NCI-H2227 (cell line): ENCODE data around the gene EIF3M.

Experiments
- DNase-seq: peaks from one replicate; lab custom pipeline; 2025; ENCODE audit not compliant: unreplicated experiment; lab: John Stamatoyannopoulos, UW

The EIF3M gene

DNA sequence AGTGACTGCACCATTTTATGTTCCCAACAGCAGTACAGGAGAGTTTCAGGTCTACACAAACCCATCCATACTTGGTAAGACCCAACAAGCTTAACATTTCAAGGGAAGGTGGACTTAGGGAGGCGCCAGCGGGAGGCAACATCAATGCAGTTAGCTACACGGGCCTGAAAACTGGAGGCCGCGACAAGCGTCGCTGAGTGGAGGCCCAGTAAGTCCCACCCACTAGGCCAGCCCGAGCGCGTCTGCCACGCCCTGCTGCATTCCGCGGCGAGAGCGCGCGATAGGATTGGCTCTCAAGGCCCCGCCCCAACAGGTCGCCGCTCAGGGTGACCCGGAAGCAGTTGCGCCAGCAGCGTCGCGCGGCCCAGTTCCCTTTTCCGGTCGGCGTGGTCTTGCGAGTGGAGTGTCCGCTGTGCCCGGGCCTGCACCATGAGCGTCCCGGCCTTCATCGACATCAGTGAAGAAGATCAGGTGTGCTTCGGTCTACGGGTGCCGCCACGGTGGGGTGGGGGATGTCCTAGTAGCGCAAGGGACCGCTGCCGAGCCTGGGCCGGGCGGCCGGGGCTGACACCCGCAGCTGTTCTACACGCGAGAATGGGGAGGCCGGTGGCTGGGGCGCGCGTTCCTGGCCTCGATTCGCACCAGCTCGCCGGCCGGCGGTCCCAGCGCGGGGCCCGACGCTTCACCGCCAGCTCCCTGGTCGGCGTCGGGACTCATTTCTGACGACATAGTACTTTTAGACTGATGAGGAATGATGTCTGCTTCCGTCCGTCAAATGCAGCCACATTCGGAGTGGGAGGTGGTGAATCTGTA, at the start of gene EIF3M:
EIF3M (plus strand) TSS at position 373 of the 813 bp plus-strand sequence; CDS start at position 430, 57 bp downstream.
- DNase-seq, result peak; percentile 97

DNA sequence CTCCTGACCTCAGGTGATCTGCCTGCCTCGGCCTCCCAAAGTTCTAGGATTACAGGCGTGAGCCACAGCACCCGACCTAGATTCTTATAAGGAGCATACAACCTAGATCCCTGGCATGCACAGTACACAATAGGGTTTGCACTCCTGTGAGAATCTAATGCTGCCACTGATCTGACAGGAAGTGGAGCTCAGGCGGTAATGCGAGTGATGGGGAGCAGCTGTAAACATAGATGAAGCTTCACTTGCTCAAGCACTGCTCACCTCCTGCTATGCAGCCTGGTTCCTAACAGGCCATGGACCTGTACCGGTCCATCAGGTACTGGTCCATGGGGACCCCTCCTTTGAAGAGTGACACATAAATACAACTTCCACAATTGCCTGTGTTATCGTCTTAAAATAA, 44.8 kb upstream of the EIF3M start:
- DNase-seq, result no peak

DNA sequence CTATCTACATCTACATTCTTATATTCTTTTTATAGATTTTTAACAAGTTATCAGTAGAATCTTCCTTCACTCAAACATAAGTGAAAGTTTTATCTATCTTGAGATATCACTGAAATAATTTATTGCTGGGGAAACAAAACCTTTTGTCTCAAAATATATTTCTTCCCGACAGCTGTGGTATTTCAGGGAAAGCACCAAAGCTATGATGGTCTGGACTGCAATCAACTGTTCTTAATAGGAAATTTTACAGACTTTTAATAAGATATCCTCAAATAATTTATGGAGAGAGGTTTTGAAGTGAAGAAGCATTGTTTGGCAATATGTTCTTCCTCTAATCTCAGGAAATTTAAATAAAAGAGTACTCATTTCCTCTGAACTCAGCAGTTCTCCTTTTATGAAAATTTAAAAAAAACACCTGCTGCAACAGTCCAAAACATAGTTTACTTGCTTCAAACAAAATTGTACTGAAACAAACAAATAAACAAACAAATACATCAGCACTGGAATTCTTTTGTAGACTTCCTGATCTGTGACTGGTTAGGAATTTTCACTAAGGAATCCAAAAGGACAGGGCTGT, 33.9 kb upstream of the EIF3M start:
- DNase-seq, result no peak

DNA sequence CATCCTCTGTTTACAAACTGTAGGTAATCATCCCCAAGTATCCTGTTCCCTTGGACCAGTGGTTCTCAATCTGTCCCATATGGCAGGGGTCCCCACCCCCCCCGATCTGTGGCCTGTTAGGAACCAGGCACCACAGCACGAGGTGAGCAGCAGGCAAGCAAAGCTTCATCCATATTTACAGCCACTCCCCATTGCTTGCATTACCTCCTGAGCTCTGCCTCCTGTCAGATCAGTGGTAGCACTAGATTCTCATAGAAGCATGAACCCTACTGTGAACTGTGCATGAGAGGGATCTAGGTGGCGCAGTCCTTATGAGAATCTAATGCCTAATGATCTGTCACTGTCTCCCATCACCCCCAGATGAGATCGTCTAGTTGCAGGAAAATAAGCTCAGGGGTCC, 33.4 kb upstream of the EIF3M start:
- DNase-seq, result no peak

DNA sequence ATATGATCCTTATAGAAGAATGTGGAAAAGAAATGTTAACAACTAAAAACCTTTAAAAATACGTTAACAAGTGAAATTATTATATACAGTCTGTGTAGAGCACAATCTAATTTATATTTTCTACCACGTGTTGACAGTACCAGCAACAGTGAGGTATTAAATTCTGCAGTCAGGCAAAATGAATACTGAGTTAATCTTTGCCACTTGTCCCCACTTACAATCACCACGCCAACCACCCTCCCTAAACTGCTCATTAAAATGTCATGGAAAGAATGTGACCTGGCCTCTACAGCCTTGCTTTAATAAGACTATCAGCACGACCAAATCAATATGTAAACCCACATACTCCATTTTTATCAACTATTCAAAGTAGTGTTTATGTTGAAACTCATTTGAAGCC, 28.5 kb upstream of the EIF3M start:
- DNase-seq, result no peak

DNA sequence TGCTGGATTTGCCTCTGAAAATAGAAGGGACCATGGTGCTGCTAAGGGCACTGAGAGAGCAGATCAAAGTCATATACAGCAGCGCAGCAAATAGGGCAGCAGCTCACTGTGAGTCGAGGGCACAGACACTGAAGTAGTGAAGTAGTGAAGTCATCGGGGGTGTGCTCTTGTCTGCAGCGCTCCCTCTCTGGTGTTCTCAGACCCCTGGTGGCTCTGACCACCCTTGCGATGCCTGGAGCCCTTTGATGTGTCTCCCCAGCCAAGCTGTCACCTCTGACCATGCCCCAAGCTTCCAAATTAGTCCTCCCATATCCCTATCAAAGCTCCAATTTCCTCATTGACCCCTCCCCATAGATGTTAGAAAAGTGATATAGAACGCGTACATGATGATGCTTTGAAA, 27.7 kb upstream of the EIF3M start:
- no peak for DNase-seq

DNA sequence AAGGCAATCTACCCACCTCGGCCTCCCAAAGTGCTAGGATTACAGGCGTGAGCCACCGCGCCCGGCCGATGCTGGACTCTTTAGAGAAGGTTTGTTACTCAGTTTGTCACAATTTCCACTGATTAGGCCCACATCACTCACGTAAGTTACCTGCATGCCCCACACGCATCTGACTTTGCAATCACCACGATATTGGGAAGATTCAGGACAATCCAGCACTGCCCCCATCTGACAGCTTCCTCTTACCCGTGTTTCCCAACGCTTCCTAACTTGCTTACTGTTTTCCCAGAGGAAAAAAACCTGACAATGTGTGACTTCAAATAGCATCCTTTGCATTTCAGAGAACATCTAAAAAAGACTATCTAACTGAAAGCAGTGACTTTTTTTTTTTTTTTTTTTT, 21.8 kb upstream of the EIF3M start:
- DNase-seq, result no peak

- no peak for DNase-seq
Measured at GRCh38 chr11:32562839-32563599, 20.6 kb upstream of the EIF3M start.

DNA sequence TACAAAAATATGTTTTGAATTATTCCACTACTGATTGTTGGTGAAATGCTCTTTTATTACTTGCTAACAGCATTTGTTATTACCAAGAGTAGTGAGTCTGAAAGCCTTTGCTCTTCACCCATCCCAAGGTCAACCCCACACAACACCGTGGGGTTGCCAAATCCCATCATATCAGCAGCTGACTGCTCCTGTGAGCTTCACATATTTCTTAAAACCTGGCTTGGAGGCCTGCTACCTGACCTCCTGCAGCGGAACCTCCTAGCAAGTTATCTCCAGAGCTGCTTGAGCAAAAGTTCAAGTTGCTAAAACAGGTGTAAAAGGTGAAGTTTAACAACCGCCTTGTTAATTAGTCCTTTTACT, 20.1 kb upstream of the EIF3M start:
- DNase-seq, result no peak

DNA sequence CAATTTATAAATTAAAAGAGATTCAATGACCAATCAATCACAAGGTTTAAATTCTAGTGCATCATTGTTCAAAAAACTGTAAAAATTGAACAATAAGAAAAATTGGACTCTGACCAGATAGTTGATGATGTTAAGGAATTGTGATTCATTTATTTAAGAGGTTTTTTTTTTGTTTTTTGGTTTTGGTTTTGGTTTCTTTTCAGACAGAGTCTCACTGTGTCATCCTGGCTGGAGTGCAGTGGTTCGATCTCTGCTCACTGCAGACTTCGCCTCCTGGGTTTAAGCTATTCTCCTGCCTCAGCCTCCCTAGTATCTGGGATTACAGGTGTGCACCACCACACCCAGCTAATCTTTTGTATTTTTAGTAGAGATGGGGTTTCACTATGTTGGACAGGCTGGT, 17.1 kb upstream of the EIF3M start:
- DNase-seq, result no peak

DNA sequence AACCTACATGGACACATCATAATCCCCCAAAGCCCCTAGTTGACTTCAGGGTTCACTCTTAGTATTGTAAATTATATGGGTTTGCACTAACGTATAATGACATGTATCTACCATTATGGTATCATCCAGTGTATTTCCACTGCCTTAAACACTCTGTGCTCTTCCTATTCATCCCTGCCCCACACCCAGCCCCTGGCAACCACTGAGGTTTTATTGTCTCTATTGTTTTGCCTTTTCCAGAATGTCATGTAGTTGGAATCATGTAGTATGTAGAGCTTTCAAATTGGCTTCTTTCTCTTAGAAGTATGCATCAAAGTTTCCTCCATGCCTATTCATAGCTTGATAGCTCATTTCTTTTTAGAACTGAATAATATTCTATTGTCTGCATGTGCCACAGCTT, 16.5 kb upstream of the EIF3M start:
- no peak for DNase-seq

DNA sequence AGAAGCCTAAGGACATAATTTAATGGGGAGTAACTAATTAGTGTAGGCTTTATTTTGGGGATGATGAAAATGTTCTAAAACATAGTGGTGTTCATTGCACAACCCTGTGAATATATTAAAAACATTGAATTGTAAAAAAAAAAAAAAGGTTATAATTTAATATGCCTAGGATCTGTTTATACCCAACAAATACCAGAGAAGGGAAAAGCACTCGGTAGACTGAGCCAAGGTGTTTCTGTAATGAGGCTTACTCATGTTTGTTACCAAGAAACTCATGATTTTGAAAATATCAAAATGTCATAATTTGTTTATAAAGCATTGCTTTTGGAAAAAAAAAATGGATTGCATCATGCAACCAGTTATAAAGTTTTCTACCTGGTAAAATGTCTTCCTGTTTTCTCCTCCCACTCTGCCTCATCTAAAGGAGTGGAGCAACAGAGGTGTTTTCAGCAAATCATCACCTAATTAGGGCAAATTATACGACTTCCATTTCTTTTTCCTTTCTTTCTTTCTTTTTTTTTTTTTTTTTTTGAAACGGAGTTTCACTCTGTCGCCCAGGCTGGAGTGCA, 14.2 kb upstream of the EIF3M start:
- DNase-seq, result no peak

DNA sequence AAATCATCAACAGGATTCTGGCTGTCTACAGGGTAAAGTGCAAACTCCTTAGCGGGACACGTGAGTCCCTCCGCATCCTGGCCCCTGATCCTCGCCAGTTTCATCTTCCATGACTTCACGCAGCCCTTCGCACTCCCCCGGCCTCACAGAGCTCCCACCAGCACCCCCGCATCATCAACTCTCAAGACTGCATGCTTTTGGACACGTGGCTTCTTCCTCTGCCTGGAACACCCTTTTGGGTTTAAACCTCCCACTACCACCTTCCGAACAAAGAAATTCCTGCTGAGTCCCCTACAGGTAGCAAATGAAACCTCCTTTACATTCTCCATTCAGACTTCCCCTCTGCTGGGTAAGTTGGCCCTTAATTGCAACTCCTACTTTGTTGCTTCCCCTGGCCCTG, 12.6 kb upstream of the EIF3M start:
- DNase-seq, result no peak

DNA sequence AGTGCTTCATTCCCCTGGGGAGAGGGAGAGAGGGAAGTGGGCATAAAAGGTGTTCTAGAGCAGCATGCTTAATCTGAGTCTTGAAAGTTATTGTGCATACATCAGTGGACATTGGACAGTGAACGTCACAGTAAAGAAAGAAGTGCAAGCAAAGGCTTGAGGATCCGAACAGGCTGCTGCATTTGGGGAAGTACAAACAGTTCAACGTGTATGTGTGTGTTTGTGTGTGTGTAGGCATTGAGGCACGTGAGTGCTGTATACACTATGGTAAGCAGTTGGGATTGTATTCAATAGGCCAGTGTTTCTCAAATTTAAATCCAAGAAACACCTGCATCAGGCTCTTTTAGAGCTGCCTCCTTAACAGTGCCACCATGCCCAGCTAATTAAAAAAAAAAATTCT, 10.4 kb upstream of the EIF3M start:
- DNase-seq, result no peak

DNA sequence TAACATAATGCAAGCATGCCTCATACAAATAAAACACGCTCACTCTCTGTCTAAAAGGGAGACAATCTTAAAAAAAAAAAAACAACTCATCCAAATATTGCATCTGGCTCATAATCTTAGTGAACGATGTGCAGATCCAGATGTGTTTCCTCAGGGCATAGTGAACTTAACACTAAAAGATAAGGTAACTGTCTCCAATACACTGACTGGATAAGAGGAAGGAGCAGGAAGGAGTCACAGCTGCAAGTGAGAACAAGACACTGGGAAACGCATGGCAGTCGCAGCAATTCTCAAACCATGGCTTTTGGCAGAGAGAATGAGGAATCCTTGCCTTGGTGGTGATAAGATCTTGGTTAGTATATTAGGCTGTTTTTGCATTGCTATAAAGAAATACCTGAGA, 9.2 kb upstream of the EIF3M start:
- DNase-seq, result no peak

DNA sequence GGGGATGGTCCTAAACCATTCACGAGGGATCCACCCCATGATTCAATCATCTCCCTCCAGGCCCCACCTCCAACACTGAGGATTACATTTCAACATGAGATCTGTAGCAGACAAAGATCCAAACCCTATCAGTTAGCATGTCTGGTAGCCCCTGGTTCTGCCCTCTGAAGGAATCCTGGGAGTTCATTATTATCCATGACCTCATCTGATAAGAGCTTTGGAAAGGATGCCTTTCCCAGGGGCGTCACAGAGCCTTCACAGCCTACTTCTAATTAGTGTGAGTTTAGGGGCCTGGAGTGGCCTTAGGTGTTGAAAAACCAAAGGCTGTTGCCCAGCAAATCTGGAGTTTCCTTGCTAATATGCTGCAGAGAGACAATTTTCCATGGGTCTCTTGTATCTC, 8.6 kb upstream of the EIF3M start:
- no peak for DNase-seq

- DNase-seq, result no peak
Measured at GRCh38 chr11:32576456-32576855, 7.2 kb upstream of the EIF3M start.

DNA sequence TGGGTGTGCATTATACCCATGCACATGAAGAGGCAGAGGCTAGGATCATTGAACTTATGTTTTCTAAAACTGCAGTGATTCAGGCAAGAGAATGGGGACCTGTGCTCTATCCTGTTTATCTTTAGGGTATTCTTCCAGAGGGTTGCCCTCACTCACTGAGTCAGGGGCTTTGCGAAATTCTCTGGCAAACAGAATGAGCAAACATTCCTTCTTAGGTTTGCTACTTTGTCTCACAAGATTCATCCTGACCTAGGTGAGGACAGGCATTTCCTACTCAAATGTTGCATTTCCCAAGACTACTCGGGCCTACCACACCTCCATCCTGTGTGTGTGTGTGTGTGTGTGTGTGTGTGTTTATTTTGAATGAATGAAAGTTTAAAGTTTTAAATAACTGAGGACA, 2.7 kb upstream of the EIF3M start:
- no peak for DNase-seq

DNA sequence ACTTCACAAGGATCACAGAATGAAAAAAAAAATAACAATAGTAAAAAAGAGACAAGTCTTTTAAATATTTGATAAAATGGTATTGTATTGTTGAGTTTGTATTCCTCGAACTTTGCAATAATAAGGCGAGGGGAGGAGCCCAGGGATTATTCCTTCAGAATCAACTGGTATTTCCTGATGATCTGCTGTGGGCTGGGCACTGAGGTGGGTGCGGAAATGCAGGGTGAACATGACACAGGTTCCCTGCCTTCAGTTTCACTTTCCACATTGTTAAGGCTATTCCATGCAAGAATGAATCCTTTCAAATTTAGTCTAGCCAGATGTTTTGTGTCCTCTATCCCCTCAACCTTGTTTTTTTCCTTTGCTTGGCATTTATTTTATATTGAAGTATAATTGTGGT, 2.1 kb upstream of the EIF3M start:
- DNase-seq, result no peak

DNA sequence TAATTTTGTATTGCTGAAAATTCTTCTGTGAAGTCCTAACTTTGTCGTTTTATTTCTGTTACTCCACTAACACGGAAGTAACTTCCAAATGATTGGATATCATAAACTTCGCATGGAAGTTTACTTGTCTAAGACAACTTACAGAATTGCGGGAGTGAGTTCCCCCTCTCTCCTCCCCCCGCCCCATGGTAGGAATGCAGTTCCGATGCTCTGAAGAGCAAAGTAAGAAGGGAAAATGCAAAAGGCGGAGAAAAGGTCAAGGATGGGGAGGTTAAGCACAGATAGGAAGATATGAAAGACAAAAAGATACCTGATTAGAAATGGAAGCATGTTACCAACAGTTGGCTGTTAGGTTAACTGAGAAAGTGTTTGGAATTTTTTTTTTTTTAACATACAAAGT, 1.3 kb downstream of the EIF3M start:
- DNase-seq, result no peak

DNA sequence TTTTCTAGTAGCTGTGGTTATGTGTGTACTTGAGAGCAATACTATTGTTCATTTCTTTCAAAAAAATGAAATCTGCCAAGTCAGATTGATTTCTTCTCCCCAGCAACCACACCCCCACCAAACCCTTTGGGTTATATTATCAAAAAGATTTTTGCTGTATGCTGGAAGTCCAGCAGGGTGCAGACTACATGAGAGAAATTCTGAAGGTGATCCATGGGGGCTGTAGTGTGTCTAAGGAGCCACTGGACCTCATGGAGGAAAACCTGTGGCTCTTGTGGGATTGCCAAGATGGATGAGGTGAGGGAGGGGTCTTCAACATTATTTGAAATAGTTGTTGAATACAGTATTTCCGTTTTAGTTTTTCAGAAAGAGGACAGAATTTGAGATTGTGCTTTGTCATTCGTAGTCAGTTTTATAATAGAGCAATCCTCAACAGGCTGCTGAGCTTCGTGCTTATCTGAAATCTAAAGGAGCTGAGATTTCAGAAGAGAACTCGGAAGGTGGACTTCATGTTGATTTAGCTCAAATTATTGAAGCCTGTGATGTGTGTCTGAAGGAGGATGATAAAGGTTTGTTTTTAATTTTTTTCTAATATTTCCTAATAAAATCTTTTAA, 3.1 kb downstream of the EIF3M start:
- peak; percentile 20 for DNase-seq

DNA sequence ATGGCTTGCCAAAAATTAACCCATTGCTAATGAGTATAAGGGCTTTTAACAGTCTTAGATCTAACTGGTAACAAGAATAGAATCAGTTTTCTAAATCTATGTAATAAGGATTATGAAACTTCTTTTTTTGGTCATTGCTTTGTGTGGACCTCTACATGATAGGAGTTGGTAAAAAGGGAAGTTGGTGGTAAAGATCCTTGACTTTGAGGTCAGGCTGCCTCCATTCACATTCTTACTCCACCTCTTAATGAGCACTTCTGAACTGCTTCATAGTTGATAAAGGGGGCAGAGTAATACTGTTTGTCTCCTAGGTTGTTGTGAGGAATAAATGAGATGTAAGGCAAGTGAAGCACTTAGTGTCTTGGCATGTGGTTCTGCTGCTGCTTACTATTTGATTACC, 10.6 kb downstream of the EIF3M start:
- DNase-seq, result no peak
